ENCODE results near the gene TOP3A. TPM values are rescaled to one million over a fixed set of nuclear protein-coding genes. Genes with fewer than 3 reads are reported as not detected.

TOP3A gene
- polyA plus RNA-seq, 1 experiment = 13.0 TPM

DNA sequence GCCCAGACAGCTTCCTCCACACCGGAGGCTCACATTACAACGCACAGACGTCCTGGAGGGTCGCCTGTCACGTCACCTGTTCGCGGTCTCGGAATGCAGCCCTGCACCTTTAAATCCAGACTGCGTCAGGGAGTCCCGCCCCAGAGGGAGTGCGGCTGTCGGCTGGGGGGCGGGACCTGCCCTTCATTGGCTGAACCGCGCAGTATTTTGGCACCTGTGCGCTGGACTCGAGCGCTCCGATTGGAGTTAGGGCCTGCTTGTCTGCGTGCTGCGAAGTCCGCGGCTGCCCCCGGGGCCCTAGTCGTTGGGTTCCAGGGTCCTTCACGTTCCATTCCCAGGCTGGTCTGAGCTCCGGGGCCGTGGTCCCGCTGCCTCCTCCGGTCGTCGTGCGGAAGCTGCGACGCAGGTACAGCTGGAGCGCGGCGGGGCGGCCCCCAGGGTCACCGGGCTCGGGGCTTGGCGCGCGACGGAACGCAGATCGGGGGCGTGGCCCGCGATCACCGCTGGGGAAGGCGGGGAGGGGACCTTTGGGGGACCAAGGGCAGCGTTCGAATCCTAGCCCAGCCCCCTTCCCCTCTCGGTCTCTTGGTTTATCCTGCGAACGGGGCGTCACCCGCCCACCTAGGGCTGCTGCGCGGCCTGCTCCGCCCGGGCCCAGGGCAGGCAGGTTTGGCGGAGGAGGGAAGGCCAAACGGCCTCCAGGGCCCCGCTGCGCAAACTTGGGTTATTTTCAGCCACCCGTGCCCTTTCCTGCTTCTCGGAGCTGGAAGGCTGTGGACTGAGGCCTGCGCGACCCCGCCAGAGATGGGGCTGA, 54.3 kb downstream of the TOP3A start, which contains the start of gene MIEF2:
MIEF2 (plus strand) TSS at position 331 of the 814 bp plus-strand sequence. CDS start 2,059 bp downstream, outside the sequence.
- peak; percentile 73 for DNase-seq (ENCODE audit: low read depth)
- POLR2A ChIA-PET = interaction anchor here (0.6 kb wide), 1 partner anchor 42 kb away, joined by 4 read pairs; no protein-coding TSS in a partner anchor
- Histone ChIP-seq H3K36me3 (ENCODE audit: control insufficient read depth, insufficient read depth, low read length) (peaks cover 37% of the 10 kb centered on the region), H3K4me3 (ENCODE audit: low read depth, low read length) (peak within 1 kb of the TSS; percentile 80), H3K27me3 (ENCODE audit: control insufficient read depth, insufficient read depth, low read length) (no peaks in the 10 kb centered on the region)
- CTCF ChIA-PET = interaction anchor here (1.2 to 1.7 kb wide), 2 partner anchors 13 to 27 kb away, joined by 3 read pairs; no protein-coding TSS in a partner anchor
- TF ChIP-seq, protein P1, sequence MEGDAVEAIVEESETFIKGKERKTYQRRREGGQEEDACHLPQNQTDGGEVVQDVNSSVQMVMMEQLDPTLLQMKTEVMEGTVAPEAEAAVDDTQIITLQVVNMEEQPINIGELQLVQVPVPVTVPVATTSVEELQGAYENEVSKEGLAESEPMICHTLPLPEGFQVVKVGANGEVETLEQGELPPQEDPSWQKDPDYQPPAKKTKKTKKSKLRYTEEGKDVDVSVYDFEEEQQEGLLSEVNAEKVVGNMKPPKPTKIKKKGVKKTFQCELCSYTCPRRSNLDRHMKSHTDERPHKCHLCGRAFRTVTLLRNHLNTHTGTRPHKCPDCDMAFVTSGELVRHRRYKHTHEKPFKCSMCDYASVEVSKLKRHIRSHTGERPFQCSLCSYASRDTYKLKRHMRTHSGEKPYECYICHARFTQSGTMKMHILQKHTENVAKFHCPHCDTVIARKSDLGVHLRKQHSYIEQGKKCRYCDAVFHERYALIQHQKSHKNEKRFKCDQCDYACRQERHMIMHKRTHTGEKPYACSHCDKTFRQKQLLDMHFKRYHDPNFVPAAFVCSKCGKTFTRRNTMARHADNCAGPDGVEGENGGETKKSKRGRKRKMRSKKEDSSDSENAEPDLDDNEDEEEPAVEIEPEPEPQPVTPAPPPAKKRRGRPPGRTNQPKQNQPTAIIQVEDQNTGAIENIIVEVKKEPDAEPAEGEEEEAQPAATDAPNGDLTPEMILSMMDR (IDR thresholded peaks at IDR 0.05; ENCODE audit: insufficient read depth, low read depth, low read length) = no peak

DNA sequence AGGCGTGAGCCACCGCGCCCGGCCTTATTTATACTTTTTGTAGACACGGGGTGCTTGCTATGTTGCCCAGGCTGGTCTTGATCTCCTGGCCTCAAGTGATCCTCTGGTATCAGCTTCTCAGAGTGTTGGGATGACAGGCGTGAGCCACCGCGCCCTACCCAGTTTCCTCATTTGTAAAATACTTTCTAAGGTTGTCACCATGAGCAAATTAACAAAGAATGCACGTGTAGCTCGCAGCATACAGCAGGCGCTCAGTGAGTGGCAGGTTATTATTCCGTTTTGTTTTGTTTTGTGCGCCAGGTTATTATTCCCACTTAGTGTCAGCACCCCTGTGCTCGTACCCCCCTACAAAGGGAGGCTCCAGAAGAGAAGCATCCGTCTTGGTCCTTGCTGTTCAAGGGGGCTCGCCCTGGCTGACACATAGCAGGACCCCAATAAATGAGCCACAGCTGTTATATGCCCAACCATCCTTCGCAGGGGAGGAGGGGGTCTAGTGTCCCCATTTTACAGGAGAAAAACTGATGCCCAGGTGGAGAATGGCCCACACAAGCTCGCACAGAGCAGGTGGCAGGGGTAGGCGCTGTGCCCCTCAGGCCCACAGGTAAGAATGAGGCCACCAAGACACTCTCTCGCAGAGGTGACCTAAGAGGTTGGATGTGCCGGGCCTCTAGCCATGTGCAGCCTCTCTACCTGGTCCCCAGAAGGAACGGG, 55.0 kb downstream of the TOP3A start:
- DNase-seq (ENCODE audit: low read depth) = no peak
- Histone ChIP-seq H3K36me3 (ENCODE audit: control insufficient read depth, insufficient read depth, low read length) (peaks cover 36% of the 10 kb centered on the region), H3K27me3 (ENCODE audit: control insufficient read depth, insufficient read depth, low read length) (no peaks in the 10 kb centered on the region), H3K4me3 (ENCODE audit: low read depth, low read length) (peak overlapping the region; percentile 80)
- POLR2A ChIA-PET = no interaction called here
- CTCF ChIA-PET = interaction anchor here (1.2 kb wide), 1 partner anchor 12 kb away, joined by 3 read pairs; no protein-coding TSS in a partner anchor
- TF ChIP-seq, protein P1 (IDR thresholded peaks at IDR 0.05; ENCODE audit: insufficient read depth, low read depth, low read length) = no peak

DNA sequence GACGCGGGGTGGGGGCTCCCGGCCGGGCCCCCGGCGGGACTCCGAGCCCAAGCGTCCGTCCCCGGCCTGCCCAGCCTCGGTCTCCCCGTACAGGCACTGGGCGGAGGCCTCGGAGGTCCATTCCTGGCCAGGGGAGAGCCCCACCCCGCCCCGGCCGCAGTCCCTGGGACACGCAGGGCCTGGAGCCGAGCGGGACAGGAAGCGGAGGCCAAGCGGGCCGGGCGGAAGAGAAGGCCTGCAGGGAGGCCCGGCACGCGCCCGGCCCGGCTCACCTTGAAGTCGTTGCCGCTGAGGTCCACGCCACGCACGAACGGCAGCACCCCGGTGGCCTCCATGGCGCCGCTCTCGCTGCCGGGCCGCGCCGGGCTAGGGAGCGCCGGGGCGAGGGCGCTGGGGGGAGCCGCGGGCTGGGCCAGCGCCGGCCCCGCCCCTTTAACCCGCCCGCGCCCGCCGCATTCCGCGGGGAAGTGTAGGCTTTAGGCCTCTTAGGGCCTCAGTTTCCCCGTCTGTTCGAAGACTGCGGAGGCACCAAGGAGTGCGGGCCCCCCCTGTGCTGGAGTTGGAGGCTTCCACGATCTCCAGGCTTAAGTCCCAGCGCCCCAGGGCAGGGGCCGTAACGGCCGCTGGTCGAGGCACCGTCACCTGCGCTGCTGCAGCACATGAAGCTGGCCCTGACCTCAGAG, 56.3 kb downstream of the TOP3A start, which contains the start of gene FLII:
FLII (minus strand) TSS at position 383 of the 683 bp plus-strand sequence; CDS start at position 335, 48 bp downstream.
- no peaks in the 10 kb centered on the region for H3K27me3 ChIP-seq (ENCODE audit: control insufficient read depth, insufficient read depth, low read length)
- TF ChIP-seq, protein P1 (IDR thresholded peaks at IDR 0.05; ENCODE audit: insufficient read depth, low read depth, low read length) = no peak
- no peak for DNase-seq (ENCODE audit: low read depth)
- ChIA-PET CTCF (no interaction called here), POLR2A (no interaction called here)
- peak within 1 kb of the TSS; percentile 90 for H3K4me3 ChIP-seq (ENCODE audit: low read depth, low read length)
- peaks cover 35% of the 10 kb centered on the region for H3K36me3 ChIP-seq (ENCODE audit: control insufficient read depth, insufficient read depth, low read length)

DNA sequence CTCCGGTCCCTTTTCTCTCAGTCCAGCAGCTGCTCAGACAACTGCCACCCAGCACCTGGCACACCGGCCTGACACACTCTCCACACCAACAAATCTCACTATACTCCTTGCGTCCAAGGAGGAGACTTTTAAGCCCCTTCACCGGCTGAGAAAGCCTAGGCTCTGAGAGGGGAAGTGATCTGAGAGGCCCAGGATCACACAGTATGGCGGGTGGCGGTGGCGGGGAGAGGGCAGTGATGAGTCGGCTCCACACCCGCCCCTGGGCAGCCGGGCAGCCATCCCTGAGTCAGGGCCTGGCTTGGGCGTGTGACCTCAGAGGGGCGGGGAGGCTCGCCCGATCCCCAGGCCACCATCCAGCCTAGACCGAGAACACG, 56.8 kb downstream of the TOP3A start:
- Histone ChIP-seq H3K36me3 (ENCODE audit: control insufficient read depth, insufficient read depth, low read length) (peaks cover 36% of the 10 kb centered on the region), H3K4me3 (ENCODE audit: low read depth, low read length) (peak overlapping the region; percentile 90), H3K27me3 (ENCODE audit: control insufficient read depth, insufficient read depth, low read length) (no peaks in the 10 kb centered on the region)
- ChIA-PET CTCF (interaction anchor here (1.5 to 2.9 kb wide), 2 partner anchors 10 to 62 kb away, joined by 4 to 11 read pairs; no protein-coding TSS in a partner anchor), POLR2A (no interaction called here)
- no peak for DNase-seq (ENCODE audit: low read depth)
- TF ChIP-seq, protein P1 (IDR thresholded peaks at IDR 0.05; ENCODE audit: insufficient read depth, low read depth, low read length) = peak; percentile 18; the same call in 1 of the 2 replicates
